SHP77 treated with DMSO at 0.1 percent for 48 hours (cell line): ENCODE measurements around the gene MED27.

Experiments
- DNase-seq: peaks from one replicate; lab custom pipeline; 2025; lab: John Stamatoyannopoulos, UW

Gene MED27

DNA sequence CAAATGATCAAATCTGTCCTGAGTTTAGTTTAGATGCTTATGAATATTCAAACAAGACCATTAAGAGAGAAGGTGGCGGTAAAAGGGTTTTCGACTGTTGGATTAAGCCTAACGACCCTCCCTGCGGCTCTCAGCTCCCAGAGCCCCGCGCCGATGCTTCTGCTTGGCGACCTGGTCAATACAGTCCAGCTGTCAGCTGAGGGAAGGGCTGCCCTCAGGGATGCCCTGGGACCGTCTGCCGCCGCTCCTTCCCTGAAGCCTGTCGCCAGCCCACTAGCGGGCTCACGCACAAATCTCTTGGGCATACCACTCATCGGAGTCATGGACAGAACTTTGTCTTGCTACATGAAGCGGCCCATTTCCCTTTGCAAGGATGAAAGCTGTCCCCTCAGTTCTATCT is 203.2 kb downstream of the MED27 start:
- DNase-seq: no peak

DNA sequence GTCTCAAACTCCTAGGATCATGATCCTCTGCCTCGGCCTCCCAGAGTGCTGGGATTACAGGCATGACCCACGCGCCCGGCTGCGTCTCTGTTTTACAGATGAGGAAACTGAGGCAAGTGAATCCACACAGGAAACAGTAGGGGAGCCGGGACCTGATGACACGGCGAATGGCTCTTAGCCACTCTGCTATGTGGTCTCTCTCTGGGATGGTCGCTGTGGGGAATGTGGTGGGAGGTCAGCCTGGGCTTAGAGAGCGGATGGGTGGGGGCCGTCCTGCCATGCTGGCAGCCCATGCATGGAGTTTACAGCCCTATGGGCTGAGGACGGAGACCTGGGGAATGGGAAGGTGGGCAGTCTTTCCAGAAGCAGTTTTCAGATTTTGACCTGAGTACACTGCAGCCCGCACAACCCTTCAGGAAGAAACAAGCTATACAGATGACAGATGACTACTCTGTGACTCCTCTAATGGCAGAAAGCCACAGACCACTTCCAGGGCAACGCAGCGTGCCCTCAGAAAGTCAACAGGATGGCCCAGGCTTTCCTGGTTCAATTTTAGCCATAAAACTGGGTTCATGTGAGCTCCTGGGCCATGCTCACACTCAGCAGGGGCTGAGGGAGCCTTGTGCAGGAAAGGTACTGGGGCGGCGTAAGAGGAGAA is 203.7 kb downstream of the MED27 start:
- no peak for DNase-seq

DNA sequence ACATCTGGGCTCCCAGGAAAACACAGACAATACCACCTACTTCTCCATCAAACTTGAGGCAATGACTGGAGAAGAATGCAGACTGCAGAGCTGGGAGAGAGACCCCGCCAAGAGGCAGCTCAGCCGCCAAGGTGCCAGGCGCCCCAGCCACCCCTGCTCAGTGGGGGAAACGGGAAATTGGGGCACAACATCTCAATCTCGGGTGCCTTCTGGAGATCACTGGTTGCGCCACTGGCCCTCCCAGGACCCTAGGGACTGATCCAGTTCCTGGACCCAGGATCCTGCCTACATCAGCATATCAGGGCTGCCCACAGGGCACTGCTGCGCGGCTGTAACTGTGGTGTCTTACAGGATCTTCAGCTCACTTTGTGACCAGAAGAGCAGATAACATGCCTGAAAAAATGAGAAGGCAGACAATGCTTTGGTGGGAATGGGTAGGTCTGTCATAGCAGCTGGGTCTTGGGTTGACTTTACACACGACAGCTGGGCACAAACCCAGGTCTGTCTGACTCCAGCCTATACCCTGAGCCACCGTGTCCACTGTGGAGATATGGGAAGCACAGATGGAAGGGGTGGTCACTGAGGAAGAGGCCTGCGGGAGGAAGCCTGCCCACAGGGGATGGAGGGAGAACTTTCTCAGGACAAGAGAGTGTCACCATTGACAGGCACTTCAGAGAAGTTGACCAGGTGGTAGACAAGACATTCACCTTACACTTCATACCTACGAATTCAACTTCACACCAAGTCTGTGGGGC is 204.6 kb downstream of the MED27 start:
- no peak for DNase-seq

DNA sequence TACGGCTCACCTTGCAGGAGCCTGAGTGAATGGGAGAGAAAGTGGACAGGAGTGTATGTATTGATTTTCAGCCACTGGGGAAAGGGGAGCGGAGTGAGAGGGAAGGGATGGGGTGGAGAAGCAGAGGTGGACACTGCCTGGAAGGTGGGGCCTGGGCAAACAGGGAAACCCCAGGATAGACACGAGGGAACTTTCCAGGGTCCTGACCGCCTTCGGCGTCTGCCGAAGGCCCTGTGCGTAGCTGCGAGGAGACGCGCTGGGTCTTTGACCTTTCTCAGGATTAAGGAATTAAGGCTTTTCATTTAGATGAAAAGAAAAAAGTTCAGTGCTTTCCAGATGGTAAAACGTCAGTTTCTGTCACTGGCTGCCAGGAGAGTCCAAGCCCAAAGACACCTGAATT is 205.2 kb downstream of the MED27 start:
- no peak for DNase-seq

DNA sequence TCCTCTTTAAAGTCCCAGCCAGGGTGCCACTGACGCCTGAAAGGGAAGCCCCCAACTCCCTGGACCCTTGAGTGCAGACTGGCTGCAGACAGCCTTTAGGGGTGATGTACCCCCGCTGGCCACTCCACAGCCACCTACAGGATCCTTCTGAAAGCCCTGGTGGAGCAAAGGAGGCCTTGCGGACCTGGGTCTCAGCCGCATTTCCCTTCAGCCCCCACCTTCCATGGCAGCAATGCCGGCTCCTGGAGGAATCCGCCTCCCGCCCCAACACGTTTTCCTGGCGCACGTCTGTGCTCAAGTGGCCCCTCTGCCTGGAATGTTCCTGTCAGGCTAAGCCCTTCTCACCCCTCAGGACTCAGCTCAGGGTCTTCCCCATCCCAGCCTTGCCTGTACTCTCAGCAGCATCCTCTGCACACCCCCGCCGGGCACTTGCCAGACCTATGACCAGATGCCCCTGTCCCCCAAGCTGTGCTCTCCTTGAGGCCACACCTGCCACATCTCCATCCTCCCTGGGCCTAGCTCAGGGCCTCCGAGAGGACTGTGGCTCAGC is 205.7 kb downstream of the MED27 start:
- no peak for DNase-seq

DNA sequence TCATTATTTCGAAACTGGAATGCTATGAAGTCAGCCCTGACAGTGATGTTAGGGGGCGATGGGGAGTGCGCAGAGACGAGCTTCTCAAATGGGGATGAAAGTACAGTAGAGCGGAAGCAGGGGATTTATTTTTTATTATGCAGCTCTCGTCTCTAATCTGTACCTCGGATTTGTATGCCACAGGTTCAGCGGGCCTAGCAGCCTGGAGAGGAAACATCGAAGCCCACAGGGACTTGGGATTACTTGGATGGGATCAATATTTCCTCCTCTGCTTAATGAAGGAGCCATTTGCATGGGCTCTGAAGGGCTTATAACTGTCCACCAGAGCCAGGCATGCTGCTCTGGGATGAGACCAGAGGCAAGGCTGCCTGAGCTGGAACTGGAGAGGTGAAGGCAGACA is 206.3 kb downstream of the MED27 start:
- no peak for DNase-seq

DNA sequence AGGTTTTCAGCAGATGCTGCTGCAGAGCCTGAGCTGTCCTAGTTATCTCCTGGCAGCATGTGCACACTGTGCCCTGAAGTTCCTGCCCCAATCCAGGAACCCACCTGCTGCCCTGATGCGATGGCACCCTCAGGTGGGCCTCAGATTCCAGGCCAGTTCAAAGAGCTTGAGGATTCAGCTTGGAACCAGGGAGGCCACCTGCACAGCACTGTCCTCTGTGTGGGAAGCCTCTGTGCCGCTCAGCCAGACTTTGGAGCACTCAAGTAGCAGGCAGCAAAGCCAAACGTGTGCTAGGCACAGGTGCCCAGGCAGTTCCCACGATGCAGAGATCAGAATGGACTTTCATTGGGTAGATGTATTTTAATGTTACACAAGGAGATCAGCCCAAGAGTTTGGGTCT is 207.0 kb downstream of the MED27 start:
- no peak for DNase-seq

DNA sequence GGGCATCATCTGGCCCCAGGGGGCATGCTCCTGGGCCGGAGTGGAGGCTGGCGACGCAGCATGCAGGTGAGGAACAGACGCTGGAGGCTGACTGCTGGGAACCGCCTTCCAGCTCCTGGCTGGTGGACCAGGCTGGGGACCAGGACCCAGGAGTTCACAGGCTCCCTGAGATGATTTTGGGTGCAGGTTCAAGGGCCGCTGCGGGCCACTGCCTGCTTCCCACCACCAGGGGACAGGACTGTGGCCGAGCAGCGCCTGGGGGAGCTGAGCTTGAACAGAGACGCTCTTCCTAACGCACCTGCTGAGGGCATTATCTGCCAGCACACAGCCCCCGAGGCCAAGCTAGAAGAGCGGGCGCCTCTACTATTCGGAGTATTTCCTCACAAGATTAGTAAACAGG is 207.7 kb downstream of the MED27 start:
- DNase-seq: no peak

DNA sequence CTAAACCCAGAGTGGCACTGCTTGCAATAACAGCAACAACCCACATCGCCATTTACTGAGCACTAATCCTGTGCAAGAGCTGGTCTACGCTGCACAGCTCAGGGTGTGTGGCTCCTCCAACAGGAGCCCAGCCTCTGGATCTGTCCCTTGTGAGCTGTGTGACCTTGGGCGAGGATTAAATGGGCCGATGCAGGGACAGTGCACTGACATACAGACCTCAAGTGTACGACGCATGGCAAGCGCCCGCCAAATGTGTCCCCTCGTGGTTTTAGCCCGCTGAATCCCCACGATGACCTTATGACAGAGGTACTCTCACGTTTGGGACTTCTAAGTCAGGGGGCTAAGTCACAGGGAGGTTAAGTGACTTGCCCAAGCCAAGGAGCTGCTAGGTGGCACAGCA is 209.5 kb downstream of the MED27 start:
- DNase-seq: no peak

DNA sequence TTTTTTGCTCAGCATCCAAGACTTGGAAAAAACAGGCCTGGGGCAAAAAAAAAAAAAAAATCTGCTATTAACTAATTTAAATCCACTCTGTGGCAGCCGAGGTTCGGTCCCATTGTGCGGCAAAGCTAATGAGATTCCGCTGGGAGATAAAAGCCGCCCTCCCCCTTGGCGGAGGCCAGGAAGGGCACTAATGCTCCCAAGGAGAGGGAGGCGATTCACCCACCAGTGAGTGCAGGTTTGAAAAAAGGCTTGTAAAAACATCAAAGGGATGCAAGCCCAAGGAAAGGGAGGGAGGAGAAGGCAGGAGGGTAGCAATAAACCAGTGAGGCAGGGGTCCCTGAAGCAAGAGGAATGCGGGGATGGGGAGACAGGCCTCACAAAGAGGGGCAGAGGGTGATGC is 210.3 kb downstream of the MED27 start:
- no peak for DNase-seq

DNA sequence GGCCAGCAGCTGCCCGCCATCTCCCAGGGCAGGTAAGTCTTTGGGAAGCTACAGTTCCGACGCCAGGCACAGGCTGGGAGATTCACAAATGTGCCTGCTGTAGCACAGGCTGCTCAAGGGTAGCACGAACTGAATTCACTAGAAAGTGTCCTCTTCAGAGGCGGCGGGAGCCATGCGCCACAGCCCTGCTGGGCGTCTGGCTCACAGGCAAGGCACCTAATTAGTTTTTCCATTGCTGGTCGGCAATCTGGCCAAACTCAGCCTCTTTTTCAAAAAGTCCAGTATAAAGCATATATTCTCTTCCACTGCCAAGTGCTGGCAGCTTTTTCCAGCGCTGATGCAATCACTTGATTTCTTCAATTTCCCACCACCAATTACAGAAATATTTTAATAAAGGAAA is 210.9 kb downstream of the MED27 start:
- no peak for DNase-seq

DNA sequence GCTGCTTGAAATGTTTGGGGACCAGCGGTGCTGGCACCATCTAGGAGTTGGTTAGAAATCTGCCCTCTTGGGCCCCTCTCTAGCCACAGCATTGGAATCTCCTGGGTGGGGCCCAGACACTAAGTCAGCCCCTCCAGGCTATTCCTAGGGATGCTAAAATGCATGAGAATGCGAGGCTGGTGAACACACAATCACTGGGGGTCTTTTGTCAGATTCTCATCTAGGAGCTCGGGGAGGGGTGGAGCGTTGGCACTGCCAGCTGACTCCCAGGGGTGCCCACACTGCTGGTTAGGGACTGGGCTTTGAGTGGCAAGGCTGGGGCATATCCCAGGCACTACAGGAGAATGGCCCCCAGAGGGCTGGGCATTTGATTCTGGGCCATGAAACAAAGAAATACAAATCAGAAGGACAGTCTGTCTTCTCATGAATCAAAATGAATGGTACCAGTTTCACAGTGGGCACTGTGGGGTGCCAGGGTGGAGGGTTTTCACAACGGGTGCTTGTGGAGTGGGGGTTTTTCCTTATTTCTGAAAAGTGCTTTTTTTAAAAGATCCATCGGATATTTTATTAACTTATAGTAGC is 212.0 kb downstream of the MED27 start:
- DNase-seq: no peak

DNA sequence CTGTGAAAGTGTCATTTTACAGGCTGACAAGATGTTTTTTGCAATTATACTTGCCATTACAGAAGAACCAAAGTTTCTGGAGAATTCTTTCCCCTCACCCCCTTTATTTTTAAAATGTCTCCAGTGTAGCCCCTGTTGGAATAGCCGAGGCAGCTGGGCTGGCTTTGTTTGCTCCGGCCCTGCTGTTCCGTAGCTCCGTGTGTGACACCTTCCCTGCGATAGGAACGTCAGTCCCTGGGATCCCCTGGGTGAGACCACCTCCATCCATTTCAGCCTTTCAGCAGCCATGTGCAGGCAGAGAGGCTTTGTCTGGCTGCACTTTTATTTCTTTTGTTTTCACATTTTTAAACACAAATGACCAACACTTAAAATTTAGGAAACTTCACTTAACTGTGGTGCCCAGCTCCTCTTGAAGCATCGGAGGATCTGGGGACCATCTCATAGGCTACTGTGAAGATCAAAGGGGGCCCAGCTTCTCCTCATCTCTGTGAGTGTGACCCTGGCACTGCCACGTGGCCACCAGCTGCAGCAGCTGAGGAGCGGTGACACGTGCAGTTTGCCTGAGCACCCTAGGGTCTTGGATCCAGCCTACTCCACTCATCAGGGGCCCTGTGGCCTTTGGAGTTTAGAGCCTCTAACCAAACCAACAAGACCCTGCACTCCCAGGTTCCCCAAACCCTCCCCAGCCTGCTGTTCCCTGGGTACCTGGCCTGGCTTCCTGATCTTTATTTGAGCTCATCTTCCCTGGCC is 214.0 kb downstream of the MED27 start:
- no peak for DNase-seq

DNA sequence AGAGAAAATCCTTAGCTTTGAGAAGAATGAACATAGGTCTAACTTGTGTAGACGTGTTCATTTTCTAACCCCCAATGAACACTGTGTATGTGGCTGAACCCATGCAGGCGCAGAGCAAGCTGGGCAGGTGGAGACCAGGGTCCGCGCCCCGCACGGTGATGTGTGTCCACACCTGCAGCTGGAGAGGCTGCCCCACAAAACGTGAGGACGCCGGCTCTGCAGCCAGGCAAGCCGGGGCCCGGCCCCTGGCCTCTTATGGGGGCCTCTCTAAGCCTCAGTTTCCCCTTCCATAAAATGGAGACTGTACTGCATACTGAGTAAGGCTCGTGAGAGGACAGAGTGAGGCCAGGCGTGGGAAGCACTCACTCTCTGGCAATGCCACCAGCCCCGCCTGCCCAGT is 215.1 kb downstream of the MED27 start:
- DNase-seq: no peak

DNA sequence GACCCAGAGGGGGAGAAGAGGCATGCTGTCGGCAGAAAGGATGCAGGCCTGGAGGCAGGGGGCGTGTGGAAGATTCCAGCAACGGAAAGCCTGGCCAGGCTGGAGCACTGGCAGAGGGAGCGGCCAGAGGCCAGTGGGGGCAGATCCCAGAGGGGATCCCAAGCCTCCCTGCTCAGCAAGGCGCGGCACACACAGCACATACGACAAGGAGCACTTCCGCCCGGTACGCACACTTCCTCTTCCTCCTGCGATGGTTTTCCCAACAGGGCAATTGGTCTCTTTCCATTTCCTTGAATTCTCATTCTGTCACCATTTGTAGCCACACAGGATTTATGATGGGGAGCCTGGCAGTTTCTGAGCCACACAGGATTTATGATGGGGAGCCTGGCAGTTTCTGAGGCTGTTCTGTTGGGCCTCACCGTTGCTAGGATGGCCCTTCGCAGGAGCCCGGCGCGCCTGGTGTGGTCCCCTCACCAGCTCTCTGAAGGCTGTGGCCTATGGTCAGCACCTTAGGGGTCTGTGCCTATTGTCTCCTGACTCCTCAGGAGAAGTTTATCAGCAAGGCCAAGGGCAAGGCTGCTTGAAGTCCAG is 216.3 kb downstream of the MED27 start:
- DNase-seq: no peak

DNA sequence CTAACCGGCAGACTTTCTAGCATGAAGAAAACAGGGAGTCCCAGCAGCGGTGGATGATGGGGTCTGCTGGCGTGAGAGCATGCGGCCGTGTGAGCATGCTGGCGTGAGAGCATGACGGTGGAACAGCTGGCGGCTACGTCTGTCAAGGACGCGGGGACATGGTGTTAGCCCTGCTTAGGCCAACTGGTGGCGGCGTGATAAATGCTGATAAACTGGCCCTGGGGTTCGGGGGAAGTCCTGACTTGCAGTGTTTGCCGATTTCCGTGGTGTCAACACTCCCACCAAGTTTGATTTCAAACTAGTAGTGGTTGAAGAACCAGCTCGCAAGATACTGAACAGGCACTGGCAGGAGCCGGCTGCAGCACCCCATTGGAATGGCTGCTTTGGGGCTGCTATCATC is 217.4 kb downstream of the MED27 start:
- DNase-seq: no peak

DNA sequence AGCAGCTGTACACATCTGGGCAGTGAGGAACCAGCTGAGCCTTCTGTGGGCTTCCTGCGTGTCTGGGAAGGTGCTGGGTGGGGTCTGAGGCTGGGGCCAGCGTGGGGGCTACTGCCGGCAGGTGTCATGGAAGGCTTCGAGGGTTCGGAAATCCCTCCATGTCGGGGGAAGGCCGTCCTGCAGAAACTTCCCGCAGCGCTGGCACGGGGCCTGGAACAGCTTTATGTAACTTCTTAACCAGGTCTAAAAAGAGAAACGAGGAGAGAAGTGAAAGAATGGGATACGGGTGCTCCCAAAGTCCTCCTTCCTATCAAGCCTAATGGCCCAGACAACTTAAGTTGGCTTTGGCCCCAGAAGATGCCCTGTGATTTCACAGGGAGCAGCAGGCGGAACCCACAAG is 219.2 kb downstream of the MED27 start:
- no peak for DNase-seq

DNA sequence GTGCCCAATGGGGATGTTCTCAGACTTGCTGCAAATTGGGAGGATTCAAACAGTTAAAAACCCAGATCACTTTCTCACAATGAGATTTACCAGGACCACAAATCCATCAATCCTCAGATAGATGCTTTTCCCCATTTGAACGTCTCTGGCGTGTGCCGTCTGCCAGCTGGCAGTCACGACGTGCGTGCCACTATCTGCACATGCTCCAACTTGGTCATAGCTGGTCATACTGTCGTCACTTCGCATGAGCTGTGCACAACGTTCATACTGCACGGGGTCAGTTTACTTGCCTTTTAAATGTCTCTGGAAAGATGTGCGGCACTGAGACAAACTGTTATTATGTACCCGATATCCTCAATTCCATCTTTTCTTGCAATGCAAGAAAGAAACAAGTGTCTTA is 221.5 kb downstream of the MED27 start:
- DNase-seq: no peak

DNA sequence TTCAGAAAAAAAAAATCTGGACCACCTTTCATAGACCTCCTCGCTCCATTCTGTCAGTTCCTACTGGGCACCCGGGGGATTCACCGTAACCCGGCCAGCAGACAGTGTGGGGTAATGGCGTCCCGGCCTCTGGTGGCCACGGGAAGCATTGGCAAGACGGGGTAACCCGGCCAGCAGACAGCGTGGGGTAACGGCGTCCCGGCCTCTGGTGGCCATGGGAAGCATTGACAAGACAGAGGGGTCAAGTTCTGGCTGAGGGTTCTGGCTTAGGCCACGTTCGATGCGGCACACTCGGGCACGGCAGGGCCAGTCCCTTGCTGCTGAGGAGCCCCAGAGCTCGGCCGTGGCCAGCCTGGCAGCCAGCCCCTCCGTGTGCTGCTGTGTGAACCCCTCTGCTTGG is 223.6 kb downstream of the MED27 start:
- no peak for DNase-seq

DNA sequence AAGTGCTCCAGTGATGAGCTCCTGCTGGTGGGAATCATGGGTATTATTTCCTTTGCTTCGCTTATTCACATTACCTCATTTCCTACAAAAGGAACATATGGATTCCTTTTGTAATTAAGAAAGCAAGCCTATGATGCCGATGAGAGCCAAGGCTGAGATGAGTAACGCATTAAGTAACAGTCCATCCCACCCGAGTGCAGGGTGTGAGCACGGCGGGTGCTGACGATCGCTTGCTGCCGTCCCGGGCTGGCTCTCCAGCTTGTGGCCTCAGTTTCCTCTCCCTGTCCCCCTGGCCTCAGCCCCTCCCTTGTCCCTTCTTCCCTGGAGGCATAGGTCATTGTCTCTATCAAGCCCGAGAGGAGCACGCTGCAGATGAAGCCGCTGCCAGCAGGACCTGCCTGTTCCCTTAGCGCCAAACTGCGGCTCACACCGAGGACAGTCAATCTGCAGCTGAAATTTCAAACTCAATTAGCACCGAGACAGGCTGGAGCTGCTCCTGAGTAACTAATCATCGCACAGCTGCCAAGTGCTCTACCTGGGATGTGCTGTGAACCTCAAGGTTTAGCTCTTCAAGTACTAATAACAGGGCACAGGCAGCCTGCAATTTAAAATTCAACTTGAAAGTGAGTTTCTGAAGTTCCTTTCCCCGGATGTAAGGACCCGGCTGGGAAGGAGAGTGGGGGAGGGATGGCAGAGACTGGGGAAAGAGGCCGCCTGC is 224.6 kb downstream of the MED27 start:
- no peak for DNase-seq

DNA sequence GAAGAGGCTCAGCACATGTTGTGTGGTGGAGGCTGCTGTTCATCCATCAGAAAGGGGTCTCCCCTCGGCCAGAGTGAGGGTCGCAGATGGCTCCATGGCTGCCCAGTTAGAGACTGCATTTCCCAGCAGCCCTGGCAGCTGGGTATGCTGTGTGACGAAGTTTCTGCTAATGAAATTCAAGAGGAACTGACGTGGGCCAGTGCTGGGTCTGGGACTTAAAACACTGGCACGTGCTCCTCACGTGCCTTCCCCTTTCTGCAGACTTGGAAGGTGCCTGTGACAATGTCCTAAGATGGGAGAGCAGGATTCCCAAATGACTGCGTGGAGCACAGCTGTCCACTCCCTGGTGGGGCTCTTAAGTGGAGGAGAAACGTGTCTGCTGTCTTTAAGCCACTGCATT is 225.3 kb downstream of the MED27 start:
- DNase-seq: no peak

DNA sequence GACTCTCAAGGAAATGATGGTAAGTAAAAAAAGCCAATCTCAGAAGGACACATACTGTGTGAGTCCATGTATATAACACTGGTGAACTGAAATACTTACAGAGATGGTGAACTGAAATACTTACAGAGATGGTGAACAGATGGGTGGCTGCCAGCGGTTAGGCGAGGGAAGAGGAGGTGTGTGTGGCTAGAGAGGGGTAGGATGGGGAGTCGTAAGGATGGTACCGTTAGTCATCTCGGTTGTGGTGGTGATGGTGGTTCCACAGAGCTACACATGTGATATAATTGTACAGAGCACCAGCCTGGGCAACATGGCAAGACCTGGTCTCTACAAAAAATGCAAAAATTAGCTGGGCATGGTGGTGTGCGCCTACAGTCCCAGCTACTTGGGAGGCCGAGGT is 226.2 kb downstream of the MED27 start:
- no peak for DNase-seq
